Right forelimb (tissue), 1 donor: ENCODE data around the gene CCDC185.
"Not testable (repeated sequence)": the region's sequence is repeated elsewhere in the genome, so short reads cannot be mapped to it uniquely, and the experiment has no call there.

Experiments used
- DNase-seq: peaks from one replicate; pipeline ENCODE4 v3.0.0-alpha.2; 2018

Gene CCDC185

GRCh38 chr1:223399393-223399792, 6.2 kb downstream of the CCDC185 start:
- DNase-seq = not testable (repeated sequence)

DNA sequence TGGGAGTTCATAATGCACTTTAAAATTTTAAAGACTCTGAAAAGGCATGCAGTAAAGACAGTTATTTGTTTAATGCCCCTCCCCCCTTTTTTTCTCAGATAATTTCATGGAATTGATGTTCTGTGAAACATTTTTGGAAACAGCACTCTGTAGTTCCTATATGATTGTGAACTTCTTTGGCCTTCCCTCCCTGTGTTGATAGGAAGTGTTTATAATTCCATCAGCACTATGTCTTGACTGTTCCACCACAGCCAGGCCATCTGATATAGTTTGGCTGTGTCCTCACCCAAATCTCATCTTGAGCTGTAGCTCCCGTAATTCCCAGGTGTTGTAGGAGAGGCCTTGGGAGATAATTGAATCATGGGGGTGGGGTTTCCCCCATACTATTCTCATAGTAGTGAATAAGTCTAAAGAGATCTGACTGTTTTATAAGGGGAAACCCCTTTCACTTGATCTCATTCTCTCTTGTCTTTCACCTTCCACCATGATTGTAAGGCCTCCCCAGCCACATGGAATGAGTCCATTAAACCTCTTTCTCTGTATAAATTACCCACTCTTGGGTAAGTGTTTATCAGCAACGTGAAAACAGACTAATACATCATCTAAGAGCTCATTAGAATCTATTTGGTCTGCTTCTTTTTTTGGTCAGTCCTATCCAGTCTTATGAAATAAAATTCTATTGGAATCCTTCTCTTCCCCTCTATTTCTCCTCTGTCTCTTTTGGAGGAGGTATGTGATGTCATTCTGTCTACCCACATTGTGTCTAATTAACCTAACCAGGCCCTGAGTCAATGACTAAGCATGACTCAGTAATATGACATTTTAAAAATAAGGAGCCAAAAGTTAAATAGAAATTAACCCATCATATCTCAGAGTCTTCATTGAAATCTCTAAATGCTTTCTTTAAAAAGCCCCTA, 8.9 kb downstream of the CCDC185 start:
- no peak for DNase-seq

- DNase-seq = no peak
Observed at GRCh38 chr1:223402790-223403142, 9.6 kb downstream of the CCDC185 start.

DNA sequence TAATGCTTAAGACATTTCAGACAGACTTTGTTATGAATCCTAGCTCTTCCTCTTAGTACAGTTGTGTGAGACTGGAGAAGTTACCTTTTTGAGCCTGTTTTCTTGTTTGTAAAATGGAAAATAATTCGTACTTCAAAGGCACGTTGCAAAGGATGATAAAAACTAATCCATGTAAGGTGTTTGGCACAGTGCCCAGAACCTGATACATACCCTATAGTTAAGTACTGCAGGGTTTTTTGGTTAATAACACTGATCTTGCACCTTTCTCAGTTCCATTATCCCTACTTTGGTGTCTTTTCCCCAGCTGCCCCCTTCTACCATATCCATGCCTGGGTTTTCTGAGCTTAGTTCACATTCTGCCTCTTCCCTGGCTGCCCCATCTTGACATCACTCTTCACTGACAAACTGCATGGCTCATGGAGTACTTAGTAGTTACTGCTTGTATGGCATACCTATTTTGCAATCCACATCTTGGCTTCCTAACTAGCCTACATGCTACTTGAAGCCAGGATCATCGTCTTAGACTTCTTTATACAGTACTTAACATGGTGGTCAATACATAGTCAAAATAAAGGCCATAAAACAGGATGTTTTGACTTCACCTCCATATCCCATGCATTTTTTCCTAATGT, 10.1 kb downstream of the CCDC185 start:
- no peak for DNase-seq

- DNase-seq = no peak
Observed at GRCh38 chr1:223405507-223405906, 12.3 kb downstream of the CCDC185 start.

DNA sequence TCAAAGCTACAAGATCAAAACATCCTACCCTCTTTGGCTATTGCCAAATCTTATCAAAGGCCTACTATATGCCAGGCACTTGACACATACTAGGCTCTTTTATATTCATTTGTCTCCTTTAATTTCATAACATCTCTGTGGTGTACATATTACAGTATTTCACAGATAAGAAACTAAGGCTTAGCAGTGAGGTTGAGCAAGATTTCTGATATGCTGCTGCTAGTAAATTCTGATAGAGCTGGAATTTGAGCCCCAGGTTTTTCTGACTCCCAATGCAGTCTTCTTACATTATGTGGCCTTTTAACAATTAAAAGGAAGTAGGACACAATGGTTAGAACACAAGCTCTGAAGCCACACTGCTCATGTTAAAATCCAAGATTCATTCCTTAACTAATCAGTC, 16.8 kb downstream of the CCDC185 start:
- no peak for DNase-seq

- DNase-seq = no peak
Observed at GRCh38 chr1:223411309-223411708, 18.1 kb downstream of the CCDC185 start.

DNA sequence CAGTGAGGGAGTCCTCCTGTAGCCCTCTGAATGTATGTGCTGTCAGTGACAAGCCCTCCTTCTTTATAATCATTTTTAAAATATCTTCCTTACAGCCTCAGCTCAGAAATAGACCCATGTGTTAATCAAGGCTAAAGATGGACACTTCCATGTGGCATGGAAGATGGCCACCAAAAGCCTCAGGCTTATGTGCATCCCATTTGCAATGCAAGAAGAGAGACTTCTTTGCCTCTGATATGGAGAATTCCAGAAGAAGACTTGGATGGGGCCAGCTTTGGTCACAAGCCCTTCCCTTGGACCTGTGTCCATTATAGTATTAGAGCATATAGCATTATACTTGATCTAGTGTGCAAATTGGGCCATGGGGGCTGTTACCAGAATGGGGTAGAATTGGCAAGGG, 18.5 kb downstream of the CCDC185 start:
- DNase-seq = no peak

DNA sequence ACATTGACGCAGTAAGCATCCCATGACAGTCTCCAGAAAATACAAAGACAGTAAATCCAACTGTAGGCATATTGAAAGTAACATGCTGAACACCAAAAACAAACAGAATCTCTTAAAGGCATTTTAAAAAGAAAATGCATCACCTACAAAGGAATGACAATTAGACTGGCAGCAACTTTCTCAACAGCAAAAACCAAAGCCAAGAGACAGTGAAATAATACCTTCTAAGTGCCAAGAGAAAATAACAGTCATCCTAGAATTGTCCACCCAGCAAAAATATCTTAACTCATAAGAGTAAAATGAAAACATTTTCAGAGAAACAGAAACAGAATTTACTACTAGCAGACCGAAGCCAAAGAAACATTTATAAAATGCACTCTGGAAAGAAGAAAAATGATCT, 20.0 kb downstream of the CCDC185 start:
- DNase-seq = no peak

DNA sequence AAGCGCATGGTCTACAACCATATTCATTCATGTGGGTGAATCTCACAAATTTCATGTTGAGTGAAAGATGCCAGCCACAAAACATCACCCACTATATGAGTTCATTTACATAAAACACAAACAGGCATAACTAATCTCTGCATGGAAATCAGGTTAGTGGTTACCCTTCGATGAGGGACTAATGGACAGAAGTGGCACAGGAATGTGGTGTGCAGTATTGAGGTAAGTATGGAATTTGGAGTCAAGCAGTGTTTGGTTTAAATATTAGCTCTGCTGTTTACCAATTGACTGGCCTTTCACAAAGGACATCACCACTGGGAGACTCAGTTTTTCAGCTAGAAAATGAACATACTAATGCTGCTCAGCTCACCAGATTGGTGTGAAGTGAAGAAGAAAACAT, 24.2 kb downstream of the CCDC185 start:
- no peak for DNase-seq

- no peak for DNase-seq
Observed at GRCh38 chr1:223417903-223418663, 24.9 kb downstream of the CCDC185 start.

DNA sequence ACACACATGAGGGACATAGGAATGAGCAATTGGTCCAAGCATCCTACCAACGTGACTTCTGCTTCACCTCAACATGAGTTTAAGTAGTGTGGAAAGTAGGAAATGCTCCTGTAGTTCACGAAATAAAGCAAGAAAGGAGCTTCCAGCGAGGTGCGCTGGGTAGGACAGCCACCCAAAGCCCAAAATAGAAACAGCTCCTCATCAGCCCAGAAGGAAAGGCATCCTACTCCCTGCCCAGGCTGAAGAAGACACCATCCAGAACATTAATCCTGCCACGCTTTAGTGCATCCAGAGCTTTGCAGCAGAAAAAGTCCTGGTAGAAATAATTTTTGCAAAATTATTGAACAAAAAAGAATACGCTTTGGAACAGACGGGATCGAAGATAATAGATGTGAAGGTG, 25.9 kb downstream of the CCDC185 start:
- no peak for DNase-seq

DNA sequence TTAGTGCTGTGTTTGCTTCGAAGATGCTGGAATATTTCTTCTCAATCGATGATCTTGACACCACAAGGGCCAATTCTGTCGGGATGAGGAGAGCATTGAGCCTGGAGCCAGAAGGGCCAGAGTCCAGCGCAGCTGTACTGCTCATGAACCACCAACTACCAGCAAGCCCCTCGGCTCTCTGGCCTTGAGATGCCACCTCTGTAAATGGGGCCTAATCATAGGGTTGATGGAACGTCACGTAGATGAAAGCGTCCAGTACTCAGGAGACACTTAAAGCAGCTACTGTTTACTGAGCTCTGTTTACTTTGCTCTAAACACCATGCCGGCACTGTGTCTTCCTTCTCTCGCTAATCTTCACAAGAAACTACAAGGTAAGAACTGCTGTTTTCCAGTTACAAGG, 26.3 kb downstream of the CCDC185 start:
- DNase-seq = no peak

DNA sequence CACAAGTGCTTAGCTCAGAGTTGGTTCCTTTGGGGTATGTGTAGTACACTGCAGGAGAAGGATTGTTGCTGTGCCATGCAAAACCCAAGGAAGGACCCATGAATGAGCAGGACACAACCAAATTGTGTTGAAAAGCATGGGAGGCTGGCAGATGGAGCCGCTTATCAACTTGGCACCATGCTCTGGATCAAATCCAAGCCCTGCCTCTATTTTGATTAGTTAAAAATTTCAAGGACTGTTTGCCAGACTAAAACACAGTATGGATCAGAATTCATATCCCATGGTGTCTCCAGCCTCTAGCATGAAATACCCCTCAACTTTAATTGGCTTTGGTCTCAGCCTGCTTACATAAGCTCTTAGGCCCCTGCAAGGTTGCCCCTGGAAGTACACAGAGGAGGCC, 27.8 kb downstream of the CCDC185 start:
- DNase-seq = no peak

GRCh38 chr1:223421676-223422075, 28.5 kb downstream of the CCDC185 start:
- DNase-seq = no peak

DNA sequence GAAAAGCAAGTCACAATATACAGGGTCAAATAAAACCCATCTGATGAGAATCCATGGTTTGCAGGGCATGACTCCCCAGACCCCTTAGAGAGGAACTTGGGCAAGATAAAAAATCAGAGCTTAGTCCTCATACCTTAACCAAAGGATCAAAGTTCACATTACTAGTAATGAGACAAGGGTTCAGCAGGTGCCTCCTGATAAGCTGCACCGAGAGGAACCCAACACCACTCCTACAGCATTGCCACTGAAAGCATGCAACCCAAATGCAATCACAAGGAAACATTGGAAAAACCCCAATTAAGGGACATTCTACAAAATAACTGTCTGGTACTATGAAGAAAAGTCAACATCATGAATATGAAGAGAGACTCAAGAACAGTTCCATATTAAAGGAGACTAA, 29.7 kb downstream of the CCDC185 start:
- no peak for DNase-seq

- no peak for DNase-seq
Observed at GRCh38 chr1:223423641-223424233, 30.5 kb downstream of the CCDC185 start.

DNA sequence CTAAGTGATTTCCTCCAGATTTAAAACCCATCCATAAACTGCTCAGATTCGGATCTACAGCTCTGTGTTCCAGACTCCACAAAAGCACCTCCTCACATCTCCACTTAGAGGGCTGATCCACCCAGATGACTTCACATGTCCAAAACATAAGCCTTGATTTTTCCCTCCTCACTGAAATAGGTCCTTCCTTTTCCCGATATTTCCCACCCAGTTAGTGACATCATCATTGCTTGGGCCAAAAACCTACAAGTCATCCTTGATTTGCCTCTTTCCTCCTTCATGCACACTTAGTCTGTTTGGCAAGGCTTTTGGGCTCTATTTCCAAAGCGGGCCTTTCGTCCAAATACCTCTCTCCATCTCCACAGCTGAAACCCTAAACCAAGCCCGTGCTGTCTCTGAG, 32.3 kb downstream of the CCDC185 start:
- no peak for DNase-seq

GRCh38 chr1:223426936-223427335, 33.7 kb downstream of the CCDC185 start:
- no peak for DNase-seq

- DNase-seq = no peak
Observed at GRCh38 chr1:223429313-223429731, 36.1 kb downstream of the CCDC185 start.

DNA sequence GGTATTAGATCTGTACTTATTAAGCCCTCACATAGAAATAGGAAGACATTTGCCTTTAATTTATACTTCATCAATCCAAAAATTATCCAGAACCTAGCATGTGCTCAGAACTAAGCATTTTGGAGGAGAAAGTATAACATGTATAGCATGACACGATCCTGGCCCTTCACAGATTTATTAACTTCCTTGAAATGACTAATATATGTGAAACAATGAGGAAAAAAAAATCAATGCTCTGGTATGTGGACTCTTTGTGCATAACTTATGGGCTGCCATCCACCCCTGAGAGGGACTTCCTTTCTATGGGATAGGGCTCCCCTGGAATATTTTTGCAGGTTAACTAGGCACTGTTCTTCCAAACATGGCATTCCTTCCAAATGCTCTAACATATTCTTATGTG, 36.6 kb downstream of the CCDC185 start:
- no peak for DNase-seq

DNA sequence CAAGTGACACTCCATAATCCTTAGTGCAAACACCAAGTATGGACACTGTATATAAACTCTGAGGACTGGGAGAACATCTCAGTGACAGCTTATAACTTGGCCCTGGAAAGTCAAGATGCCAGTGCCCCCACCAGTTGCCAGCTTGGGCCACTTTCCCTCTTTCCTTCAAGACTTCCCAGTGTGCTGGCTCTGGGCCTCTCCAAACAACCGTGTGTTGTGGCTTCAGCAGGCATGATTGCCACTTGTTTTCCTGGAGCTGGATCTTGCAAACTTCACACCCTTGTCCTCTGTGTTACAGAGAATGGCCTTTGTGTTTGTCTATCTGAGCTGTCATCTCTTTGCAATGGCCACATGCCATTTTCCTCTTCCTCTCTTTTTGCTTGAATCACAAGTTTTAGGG, 37.0 kb downstream of the CCDC185 start:
- DNase-seq = no peak

DNA sequence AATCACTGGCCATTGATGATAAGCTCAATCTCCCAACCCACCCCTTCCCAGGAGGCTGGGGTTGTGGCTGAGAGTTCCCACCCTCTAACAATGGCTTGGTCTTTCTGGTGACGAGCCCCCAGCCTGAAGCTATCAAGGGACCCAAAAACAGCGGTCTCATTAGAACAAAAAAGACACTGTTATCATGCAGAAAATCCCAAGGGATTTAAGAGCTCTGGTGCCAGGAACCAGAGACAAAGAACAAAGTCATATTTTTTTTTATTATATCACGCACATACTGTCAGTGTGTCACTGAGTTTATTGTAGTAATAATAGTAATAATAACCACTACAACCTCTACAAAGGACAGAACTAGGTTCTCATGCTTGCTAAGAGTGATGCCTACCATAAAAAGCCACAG, 43.9 kb downstream of the CCDC185 start:
- no peak for DNase-seq
